NCI-H748 treated with DMSO at 0.1 percent for 48 hours (cell line): ENCODE data around the gene CIT.
"Not testable (repeated sequence)": the region's sequence is repeated elsewhere in the genome, so short reads cannot be mapped to it uniquely, and the experiment has no call there.

Source experiments
- DNase-seq: peaks from one replicate; lab custom pipeline; 2025; lab: John Stamatoyannopoulos, UW

The CIT gene

GRCh38 chr12:119876761-119877638 is at the start of gene CIT:
Gene CIT, minus strand, starts transcription at chr12:119877320. Its CDS starts 1,152 bp downstream, at chr12:119876168.
- DNase-seq, result peak; percentile 92

- no peak for DNase-seq
Measured at GRCh38 chr12:119925269-119925668, 48.1 kb upstream of the CIT start.

- no peak for DNase-seq
Measured at GRCh38 chr12:119920064-119920463, 42.9 kb upstream of the CIT start.

- no peak for DNase-seq
Measured at GRCh38 chr12:119915894-119916510, 38.9 kb upstream of the CIT start.

- DNase-seq, result no peak
Measured at GRCh38 chr12:119914666-119915065, 37.5 kb upstream of the CIT start.

- DNase-seq, result no peak
Measured at GRCh38 chr12:119913536-119914330, 36.6 kb upstream of the CIT start.

GRCh38 chr12:119911182-119911581 is 34.1 kb upstream of the CIT start:
- DNase-seq, result no peak

- no peak for DNase-seq
Measured at GRCh38 chr12:119910586-119910985, 33.5 kb upstream of the CIT start.

- peak; percentile 80 for DNase-seq
Measured at GRCh38 chr12:119902084-119902509, 25.0 kb upstream of the CIT start.

GRCh38 chr12:119901670-119902069 is 24.6 kb upstream of the CIT start:
- DNase-seq, result no peak

GRCh38 chr12:119894916-119895315 is 17.8 kb upstream of the CIT start:
- no peak for DNase-seq

- DNase-seq, result not testable (repeated sequence)
Measured at GRCh38 chr12:119892611-119893010, 15.5 kb upstream of the CIT start.

GRCh38 chr12:119885549-119885948 is 8.4 kb upstream of the CIT start:
- DNase-seq, result peak; percentile 81

GRCh38 chr12:119883791-119884190 is 6.7 kb upstream of the CIT start:
- not testable (repeated sequence) for DNase-seq

- DNase-seq, result no peak
Measured at GRCh38 chr12:119883237-119883636, 6.1 kb upstream of the CIT start.

GRCh38 chr12:119877639-119877948 is 474 bp upstream of the CIT start:
- no peak for DNase-seq

- no peak for DNase-seq
Measured at GRCh38 chr12:119870457-119870856, 6.7 kb downstream of the CIT start.

GRCh38 chr12:119869720-119870119 is 7.4 kb downstream of the CIT start:
- no peak for DNase-seq

GRCh38 chr12:119868992-119869391 is 8.1 kb downstream of the CIT start:
- DNase-seq, result no peak

GRCh38 chr12:119864591-119864990 is 12.5 kb downstream of the CIT start:
- no peak for DNase-seq

GRCh38 chr12:119859241-119859640 is 17.9 kb downstream of the CIT start:
- no peak for DNase-seq

GRCh38 chr12:119857041-119857591 is 20.0 kb downstream of the CIT start:
- no peak for DNase-seq
